GM13977 (cell line): ENCODE measurements around the gene HIVEP3.
A peak's percentile ranks its signal among the peaks of the same experiment; 100 is the strongest.

ENCODE experiments used
- DNase-seq: peaks from one replicate; pipeline ENCODE4 v3.0.0; 2012; ENCODE audit warnings: low spot score
- in situ Hi-C: fragments of 300-500 bp; cut with MboI; formaldehyde crosslinking; loops from one replicate; pipeline ENCODE4 v1.12.0; 2022; ENCODE audit warnings: low sequenced_read_pairs, low pct_unique_long_range_greater_than_20kb, mixed read lengths, inconsistent platforms; ENCODE audit not compliant: unreplicated experiment
- TF ChIP-seq, protein P1 (sequence below): IDR thresholded peaks from 2 replicates; pipeline ENCODE4 v1.5.1; 2012; ENCODE audit warnings: mild to moderate bottlenecking, control low read depth; ENCODE audit not compliant: insufficient read depth; ENCODE audit errors: extremely low read depth, missing control alignments

The HIVEP3 gene

GRCh38 chr1:41689139-41689538 is 229.6 kb downstream of the HIVEP3 start:
- in situ Hi-C loops: no loop called here
- TF ChIP-seq, protein P1, sequence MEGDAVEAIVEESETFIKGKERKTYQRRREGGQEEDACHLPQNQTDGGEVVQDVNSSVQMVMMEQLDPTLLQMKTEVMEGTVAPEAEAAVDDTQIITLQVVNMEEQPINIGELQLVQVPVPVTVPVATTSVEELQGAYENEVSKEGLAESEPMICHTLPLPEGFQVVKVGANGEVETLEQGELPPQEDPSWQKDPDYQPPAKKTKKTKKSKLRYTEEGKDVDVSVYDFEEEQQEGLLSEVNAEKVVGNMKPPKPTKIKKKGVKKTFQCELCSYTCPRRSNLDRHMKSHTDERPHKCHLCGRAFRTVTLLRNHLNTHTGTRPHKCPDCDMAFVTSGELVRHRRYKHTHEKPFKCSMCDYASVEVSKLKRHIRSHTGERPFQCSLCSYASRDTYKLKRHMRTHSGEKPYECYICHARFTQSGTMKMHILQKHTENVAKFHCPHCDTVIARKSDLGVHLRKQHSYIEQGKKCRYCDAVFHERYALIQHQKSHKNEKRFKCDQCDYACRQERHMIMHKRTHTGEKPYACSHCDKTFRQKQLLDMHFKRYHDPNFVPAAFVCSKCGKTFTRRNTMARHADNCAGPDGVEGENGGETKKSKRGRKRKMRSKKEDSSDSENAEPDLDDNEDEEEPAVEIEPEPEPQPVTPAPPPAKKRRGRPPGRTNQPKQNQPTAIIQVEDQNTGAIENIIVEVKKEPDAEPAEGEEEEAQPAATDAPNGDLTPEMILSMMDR: no peak
- no peak for DNase-seq

GRCh38 chr1:41687007-41687406 is 231.7 kb downstream of the HIVEP3 start:
- in situ Hi-C loops: no loop called here
- TF ChIP-seq, protein P1: no peak
- peak; percentile 69 for DNase-seq

GRCh38 chr1:41683681-41684500 is 234.8 kb downstream of the HIVEP3 start:
- TF ChIP-seq, protein P1: no peak

GRCh38 chr1:41682845-41683625 is 235.7 kb downstream of the HIVEP3 start:
- DNase-seq: no peak
- in situ Hi-C loops: no loop called here
- TF ChIP-seq, protein P1: no peak

More at GRCh38 chr1:41683681-41684500, 234.8 kb downstream of the HIVEP3 start:
- in situ Hi-C loops: no loop called here
- DNase-seq: no peak

DNA sequence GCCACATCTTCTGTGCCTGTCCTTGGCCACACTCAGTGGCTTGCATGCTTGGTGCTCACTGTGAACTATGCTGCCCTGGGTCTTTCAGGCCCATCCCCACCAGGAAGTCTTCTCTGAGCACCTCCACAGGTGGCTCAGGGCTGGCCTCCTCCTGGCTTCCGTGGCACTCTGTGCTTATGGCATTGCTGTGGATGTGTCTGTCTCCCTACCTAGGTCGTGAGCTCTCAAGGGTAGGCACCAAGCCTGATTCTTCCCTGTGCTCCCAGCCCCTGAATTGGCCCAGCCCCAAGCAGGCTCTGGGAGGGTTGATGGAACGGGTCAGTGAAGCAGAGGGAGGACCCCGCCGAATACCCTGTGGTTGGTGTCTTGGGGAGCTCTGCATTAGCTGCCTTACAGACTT is 236.6 kb downstream of the HIVEP3 start:
- TF ChIP-seq, protein P1: no peak
- DNase-seq: no peak
- in situ Hi-C loops: no loop called here

DNA sequence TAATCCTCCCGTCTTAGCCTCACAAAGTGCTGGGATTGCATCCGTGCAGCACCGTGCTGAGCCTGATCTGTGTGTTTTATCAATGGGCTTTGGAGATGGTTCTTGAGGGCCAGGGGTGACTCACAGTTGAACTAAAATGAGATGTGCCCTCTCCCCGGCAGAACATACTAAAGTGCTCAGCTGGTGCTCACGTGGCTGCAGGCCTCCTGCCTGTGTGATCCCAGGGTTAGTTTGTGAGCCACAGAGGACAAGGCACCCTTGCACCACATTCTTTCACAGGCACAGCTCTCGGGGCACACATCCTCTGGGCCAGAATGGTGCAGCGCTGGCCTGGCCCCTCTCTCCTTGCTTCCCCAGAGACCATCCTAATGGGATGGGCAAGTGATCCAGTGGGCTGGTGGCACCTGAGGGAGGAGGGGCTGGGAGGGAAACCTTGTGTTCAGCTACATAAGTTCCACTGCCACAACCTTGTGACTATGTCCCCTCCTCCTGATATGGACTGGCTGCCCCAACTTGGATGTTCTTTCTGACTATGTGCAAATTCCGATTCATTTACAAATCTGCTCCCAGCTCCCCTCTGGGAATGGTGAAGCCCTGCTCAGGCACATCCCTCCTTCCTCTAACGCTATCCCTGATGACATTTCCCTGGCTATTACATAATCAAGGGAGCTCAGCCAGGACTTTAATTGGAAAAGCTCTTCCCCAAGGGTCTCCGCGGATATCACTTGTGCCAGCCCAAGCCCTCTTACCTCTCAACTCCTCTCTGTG is 237.2 kb downstream of the HIVEP3 start:
- TF ChIP-seq, protein P1: no peak
- no peak for DNase-seq
- in situ Hi-C loops: no loop called here
